GM19043 (cell line): ENCODE measurements around the gene HGFAC.
"Not testable (repeated sequence)": the region's sequence is repeated elsewhere in the genome, so short reads cannot be mapped to it uniquely, and the experiment has no call there.

Source experiments
- ATAC-seq: cut with Tn5 transposase; IDR thresholded peaks from one replicate; pipeline ENCODE4 v1.9.1; 2021; ENCODE audit warnings: low read depth; ENCODE audit not compliant: unreplicated experiment

HGFAC gene

GRCh38 chr4:3458371-3458770, 16.6 kb downstream of the HGFAC start:
- ATAC-seq = no peak

- not testable (repeated sequence) for ATAC-seq
Observed at GRCh38 chr4:3459156-3459555, 17.4 kb downstream of the HGFAC start.

- no peak for ATAC-seq
Observed at GRCh38 chr4:3460926-3461325, 19.2 kb downstream of the HGFAC start.

- ATAC-seq = no peak
Observed at GRCh38 chr4:3461515-3462291, 19.9 kb downstream of the HGFAC start.

GRCh38 chr4:3462321-3462789, 20.6 kb downstream of the HGFAC start:
- ATAC-seq = no peak

- no peak for ATAC-seq
Observed at GRCh38 chr4:3462790-3463415, 21.1 kb downstream of the HGFAC start, which contains the start of gene DOK7. Gene DOK7 (plus strand): TSS chr4:3463306. CDS start chr4:3463376, 70 bp downstream.

- ATAC-seq = no peak
Observed at GRCh38 chr4:3463556-3464348, 22.0 kb downstream of the HGFAC start.

- no peak for ATAC-seq
Observed at GRCh38 chr4:3464349-3464905, 22.7 kb downstream of the HGFAC start.

GRCh38 chr4:3464911-3465697, 23.3 kb downstream of the HGFAC start:
- no peak for ATAC-seq

- no peak for ATAC-seq
Observed at GRCh38 chr4:3465698-3466671, 24.2 kb downstream of the HGFAC start.

- no peak for ATAC-seq
Observed at GRCh38 chr4:3466691-3467600, 25.2 kb downstream of the HGFAC start.

GRCh38 chr4:3467601-3468031, 25.8 kb downstream of the HGFAC start:
- no peak for ATAC-seq

- no peak for ATAC-seq
Observed at GRCh38 chr4:3468154-3468553, 26.4 kb downstream of the HGFAC start.

GRCh38 chr4:3468804-3469203, 27.0 kb downstream of the HGFAC start:
- no peak for ATAC-seq

- ATAC-seq = no peak
Observed at GRCh38 chr4:3469386-3470243, 27.8 kb downstream of the HGFAC start.

- no peak for ATAC-seq
Observed at GRCh38 chr4:3470244-3471097, 28.7 kb downstream of the HGFAC start.
